HG02884 (cell line): ENCODE measurements around the gene DCP1B.

Experiments
- ATAC-seq: cut with Tn5 transposase; IDR thresholded peaks from one replicate; pipeline ENCODE4 v1.9.1; 2021; ENCODE audit warnings: mild to moderate bottlenecking, moderate library complexity; ENCODE audit not compliant: unreplicated experiment

DCP1B gene

GRCh38 chr12:2004113-2004929 is at the start of gene DCP1B:
TSS of gene DCP1B (minus strand) at chr12:2004457. CDS start at chr12:2004431, 26 bp downstream.
- ATAC-seq = peak; percentile 98

GRCh38 chr12:2053691-2054090 is 49.4 kb upstream of the DCP1B start:
- ATAC-seq = no peak

GRCh38 chr12:2052826-2053678 is 48.8 kb upstream of the DCP1B start, which contains the start of gene CACNA1C:
TSS of gene CACNA1C (plus strand) at chr12:2052987. CDS start at chr12:2053563, 576 bp downstream.
- no peak for ATAC-seq

- ATAC-seq = no peak
Observed at GRCh38 chr12:2051700-2052621, 47.7 kb upstream of the DCP1B start.

- no peak for ATAC-seq
Observed at GRCh38 chr12:2049604-2050540, 45.6 kb upstream of the DCP1B start.

- no peak for ATAC-seq
Observed at GRCh38 chr12:2047752-2048151, 43.5 kb upstream of the DCP1B start.

GRCh38 chr12:2046957-2047356 is 42.7 kb upstream of the DCP1B start:
- no peak for ATAC-seq

- no peak for ATAC-seq
Observed at GRCh38 chr12:2044165-2044564, 39.9 kb upstream of the DCP1B start.

- no peak for ATAC-seq
Observed at GRCh38 chr12:2043054-2043453, 38.8 kb upstream of the DCP1B start.

GRCh38 chr12:2039034-2039433 is 34.8 kb upstream of the DCP1B start:
- no peak for ATAC-seq

- ATAC-seq = no peak
Observed at GRCh38 chr12:2035431-2036055, 31.3 kb upstream of the DCP1B start.

- peak; percentile 76 for ATAC-seq
Observed at GRCh38 chr12:2034633-2035430, 30.6 kb upstream of the DCP1B start.

- ATAC-seq = no peak
Observed at GRCh38 chr12:2032506-2032905, 28.2 kb upstream of the DCP1B start.

GRCh38 chr12:2029851-2030250 is 25.6 kb upstream of the DCP1B start:
- ATAC-seq = no peak

GRCh38 chr12:2027351-2027750 is 23.1 kb upstream of the DCP1B start:
- ATAC-seq = no peak

GRCh38 chr12:2023365-2023764 is 19.1 kb upstream of the DCP1B start:
- ATAC-seq = no peak

- no peak for ATAC-seq
Observed at GRCh38 chr12:2020511-2020910, 16.3 kb upstream of the DCP1B start.

- no peak for ATAC-seq
Observed at GRCh38 chr12:2019126-2019525, 14.9 kb upstream of the DCP1B start.
